Measurements from ENCODE around the gene LIPM.

The LIPM gene

GRCh38 chr10:88870089-88870488, 67.6 kb downstream of the LIPM start:
- Histone ChIP-seq H3K79me2 (ENCODE audit: low read length) (no peaks in the 10 kb centered on the region), H2AFZ (ENCODE audit: low read length) (peak overlapping the region; percentile 49; the same call in 1 of the 2 replicates), H3K9ac (ENCODE audit: low read length) (no peak overlapping the region), H3K27me3 (replicated peaks; ENCODE audit: insufficient read depth, low read length) (no peaks in the 10 kb centered on the region), H4K20me1 (ENCODE audit: insufficient read depth, low read length) (no peaks in the 10 kb centered on the region), H3K27ac (ENCODE audit: low read length) (no peak overlapping the region), H3K4me2 (ENCODE audit: low read depth, low read length) (peak overlapping the region; percentile 23), H3K4me1 (ENCODE audit: low read length) (peaks cover 8% of the 10 kb centered on the region), H3K9me3 (replicated peaks; ENCODE audit: insufficient read depth, low read length) (no peaks in the 10 kb centered on the region), H3F3A (ENCODE audit: insufficient read depth, low read length) (no peaks in the 10 kb centered on the region), H3K4me3 (ENCODE audit: low read length) (no peak overlapping the region), H3K9me2 (replicated peaks; ENCODE audit: insufficient read depth, low read length) (no peaks in the 10 kb centered on the region), H3K36me3 (replicated peaks; ENCODE audit: insufficient read depth, low read length) (no peaks in the 10 kb centered on the region)
- TF ChIP-seq EZH2 (optimal IDR thresholded peaks at IDR 0.05; ENCODE audit: low read depth, low read length) (no peak), CTCF (IDR thresholded peaks at IDR 0.05; ENCODE audit: low read length) (no peak), EZH2phosphoT487 (IDR thresholded peaks at IDR 0.05; ENCODE audit: low read length) (no peak)
- peak; percentile 45 for DNase-seq
